Thyroid gland (tissue), 4 donors: ENCODE results near the gene PBX1.

ENCODE experiments used
- POLR2A ChIP-seq, 2 donors: fragments of 450-650 bp; IDR thresholded peaks; one replicate each; pipeline ENCODE4 v1.6.1; 2017; ENCODE audit warnings: antibody characterized with exemption in 2 of 2, mild to moderate bottlenecking in 2 of 2, moderate library complexity in 1 of 2
- TF ChIP-seq, protein P1 (sequence below), 6 experiments: fragments of 200-600 bp in 3 of 6; fragments of 450-650 bp in 3 of 6; sonication (generic) in 3 of 6; IDR thresholded peaks; one replicate each; pipeline ENCODE4 v1.5.1; 2016 to 2019; ENCODE audit warnings: antibody characterized with exemption in 6 of 6, mild to moderate bottlenecking in 2 of 6, inconsistent platforms in 1 of 6, moderate library complexity in 1 of 6

DNA sequence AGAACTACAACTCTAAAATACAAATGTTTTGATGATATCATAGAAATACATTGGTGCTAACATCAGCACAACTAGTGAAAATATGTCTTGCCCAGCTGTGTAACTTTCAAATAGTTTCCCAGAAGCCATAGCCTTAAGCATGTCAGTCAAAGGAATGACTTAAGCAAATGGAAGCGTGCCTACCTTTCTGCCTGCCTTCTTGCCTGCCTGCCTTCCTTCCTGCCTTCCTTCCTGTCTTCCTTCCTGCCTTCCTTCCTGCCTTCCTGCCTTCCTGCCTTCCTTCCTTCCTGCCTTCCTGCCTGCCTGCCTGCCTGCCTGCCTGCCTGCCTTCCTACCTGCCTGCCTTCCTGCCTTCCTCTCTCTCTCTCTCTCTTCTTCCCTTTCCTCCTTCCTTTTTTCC is 104.0 kb downstream of the PBX1 start:
- TF ChIP-seq, protein P1, sequence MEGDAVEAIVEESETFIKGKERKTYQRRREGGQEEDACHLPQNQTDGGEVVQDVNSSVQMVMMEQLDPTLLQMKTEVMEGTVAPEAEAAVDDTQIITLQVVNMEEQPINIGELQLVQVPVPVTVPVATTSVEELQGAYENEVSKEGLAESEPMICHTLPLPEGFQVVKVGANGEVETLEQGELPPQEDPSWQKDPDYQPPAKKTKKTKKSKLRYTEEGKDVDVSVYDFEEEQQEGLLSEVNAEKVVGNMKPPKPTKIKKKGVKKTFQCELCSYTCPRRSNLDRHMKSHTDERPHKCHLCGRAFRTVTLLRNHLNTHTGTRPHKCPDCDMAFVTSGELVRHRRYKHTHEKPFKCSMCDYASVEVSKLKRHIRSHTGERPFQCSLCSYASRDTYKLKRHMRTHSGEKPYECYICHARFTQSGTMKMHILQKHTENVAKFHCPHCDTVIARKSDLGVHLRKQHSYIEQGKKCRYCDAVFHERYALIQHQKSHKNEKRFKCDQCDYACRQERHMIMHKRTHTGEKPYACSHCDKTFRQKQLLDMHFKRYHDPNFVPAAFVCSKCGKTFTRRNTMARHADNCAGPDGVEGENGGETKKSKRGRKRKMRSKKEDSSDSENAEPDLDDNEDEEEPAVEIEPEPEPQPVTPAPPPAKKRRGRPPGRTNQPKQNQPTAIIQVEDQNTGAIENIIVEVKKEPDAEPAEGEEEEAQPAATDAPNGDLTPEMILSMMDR (IDR thresholded peaks at IDR 0.05) = no peak
- no peak for TF ChIP-seq POLR2A (IDR thresholded peaks at IDR 0.05)
